Stimulated activated CD4-positive, alpha-beta T cell treated with anti-CD3 and anti-CD28 coated beads, Interleukin-12 subunit alpha, Interleukin-12 subunit beta, amount 100 ng/mL, for 4 hours (primary cell): ENCODE data around the gene PTGS2.
"Not testable (repeated sequence)": the region's sequence is repeated elsewhere in the genome, so short reads cannot be mapped to it uniquely, and the experiment has no call there.

Experiments
- DNase-seq: peaks from one replicate; pipeline ENCODE4 v3.0.0-alpha.2; 2020

The PTGS2 gene

DNA sequence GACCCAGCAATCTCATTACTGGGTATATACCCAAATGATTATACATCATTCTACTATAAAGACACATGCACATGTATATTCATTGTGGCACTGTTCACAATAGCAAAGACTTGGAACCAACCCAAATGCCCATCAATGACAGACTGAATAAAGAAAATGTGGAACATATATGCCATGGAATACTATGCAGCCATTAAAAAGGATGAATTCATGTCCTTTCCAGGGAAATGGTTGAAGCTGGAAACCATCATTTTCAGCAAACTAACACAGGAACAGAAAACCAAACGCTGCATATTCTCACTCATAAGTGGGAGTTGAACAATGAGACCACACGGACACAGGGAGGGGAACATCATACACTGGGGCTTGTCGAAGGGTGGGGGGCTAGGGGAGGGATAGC lies 10.4 kb downstream of the PTGS2 start:
- DNase-seq = not testable (repeated sequence)

DNA sequence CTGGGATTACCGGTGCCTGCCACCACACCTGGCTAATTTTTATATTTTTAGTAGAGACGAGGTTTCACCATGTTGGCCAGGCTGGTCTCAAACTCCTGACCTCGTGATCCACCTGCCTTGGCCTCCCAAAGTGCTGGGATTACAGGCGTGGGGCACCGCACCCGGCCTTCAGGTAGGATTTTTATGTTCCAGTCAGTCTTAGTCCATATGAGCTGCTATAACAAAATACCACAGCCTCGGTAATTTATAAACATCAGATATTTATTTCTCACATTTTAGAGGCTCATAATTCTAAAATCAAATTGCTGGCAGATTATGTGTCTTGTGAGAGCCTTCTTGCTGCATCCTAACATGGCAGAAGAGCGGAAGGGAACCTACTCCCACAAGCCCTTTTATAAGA lies 16.0 kb downstream of the PTGS2 start:
- not testable (repeated sequence) for DNase-seq

- DNase-seq = no peak
These were observed 17.5 kb downstream of the PTGS2 start for GRCh38 chr1:186662752-186663151.

GRCh38 chr1:186659890-186660341 lies 20.3 kb downstream of the PTGS2 start:
- no peak for DNase-seq

GRCh38 chr1:186658999-186659398 lies 21.2 kb downstream of the PTGS2 start:
- no peak for DNase-seq

- no peak for DNase-seq
These were observed 22.7 kb downstream of the PTGS2 start for GRCh38 chr1:186657481-186657880.

DNA sequence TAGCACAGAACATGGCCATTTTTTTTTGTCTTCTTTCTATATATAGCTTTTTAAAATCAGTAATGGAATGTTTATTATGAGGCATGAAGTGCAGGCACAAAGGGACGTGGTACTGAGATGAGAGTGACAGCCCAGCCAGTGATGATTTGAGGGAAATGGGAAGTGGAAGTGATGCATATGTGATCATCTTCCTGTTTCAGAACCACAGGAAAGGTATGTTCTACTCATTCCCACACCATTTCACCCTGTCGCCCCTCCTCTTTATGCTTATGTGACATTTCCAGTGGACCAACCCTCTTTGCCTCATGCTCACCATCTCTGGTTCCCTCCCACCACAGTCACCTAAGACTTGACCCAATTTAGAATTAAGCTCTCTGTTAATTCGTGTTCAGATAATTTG lies 24.3 kb downstream of the PTGS2 start:
- no peak for DNase-seq

GRCh38 chr1:186654741-186655140 lies 25.5 kb downstream of the PTGS2 start:
- no peak for DNase-seq

GRCh38 chr1:186653312-186653711 lies 26.9 kb downstream of the PTGS2 start:
- DNase-seq = no peak

- no peak for DNase-seq
These were observed 31.6 kb downstream of the PTGS2 start for GRCh38 chr1:186648613-186649012.

DNA sequence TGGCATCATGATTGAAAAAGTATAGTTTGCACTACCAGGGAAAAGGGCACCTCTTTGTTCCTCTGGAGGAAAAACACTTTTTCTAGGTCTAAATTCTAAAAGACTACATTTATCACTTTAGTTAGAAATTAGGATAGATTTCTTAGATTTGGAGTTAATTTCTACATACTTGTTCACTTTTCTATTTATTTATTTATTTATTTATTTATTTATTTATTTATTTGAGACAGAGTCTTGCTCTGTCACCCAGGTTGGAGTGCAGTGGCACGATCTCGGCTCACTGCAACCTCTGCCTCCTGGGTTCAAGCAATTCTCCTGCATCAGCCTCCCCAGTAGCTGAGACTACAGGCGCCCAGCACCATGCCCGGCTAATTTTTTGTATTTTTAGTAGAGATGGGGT lies 32.2 kb downstream of the PTGS2 start:
- DNase-seq = not testable (repeated sequence)

DNA sequence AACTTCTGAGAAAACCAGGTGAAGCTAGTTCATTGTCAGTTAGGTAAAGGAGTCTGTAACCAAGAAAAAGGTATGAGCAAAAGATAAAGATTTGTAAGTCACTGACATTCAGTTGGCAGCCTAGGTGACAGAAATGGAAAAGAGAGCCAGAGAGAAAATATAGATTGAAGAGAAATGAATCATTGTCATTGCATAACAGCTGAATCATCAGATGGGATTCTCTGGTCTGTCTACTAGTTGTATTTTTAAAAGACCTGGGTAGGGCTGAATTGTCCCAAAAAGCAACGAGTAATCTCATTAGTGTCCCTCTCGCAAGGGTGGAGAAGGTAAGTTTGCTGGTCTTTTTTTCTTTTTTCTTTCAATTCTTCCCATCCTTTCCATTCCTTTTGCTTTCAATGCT lies 36.6 kb downstream of the PTGS2 start:
- no peak for DNase-seq

DNA sequence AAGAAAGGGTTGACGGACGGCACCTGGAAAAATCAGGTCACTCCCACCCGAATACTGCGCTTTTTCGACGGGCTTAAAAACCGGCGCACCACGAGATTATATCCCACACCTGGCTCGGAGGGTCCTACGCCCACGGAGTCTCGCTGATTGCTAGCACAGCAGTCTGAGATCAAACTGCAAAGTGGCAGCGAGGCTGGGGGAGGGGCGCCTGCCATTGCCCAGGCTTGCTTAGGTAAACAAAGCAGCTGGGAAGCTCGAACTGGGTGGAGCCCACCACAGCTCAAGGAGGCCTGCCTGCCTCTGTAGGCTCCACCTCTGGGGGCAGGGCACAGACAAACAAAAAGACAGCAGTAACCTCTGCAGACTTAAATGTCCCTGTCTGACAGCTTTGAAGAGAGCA lies 42.7 kb downstream of the PTGS2 start:
- not testable (repeated sequence) for DNase-seq

- DNase-seq = no peak
These were observed 43.4 kb downstream of the PTGS2 start for GRCh38 chr1:186636786-186637185.

DNA sequence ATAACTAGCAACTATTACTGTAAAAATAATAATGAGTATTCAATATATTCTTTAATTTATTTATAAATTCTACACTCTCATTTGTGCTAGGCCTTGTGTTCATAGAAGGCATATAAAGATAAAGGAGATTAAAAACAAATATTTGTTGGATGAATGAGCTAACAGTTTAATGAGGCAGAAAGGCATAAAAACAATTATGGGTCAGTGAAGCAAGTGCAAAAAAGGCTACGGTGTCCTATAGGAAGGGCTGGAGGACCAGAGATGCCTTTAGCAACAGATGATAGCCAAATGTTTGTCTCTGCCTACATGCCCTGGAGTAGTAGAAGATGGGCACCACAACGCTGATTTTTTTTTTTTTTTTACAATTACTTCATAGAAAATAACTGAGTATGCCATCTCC lies 45.7 kb downstream of the PTGS2 start:
- no peak for DNase-seq

DNA sequence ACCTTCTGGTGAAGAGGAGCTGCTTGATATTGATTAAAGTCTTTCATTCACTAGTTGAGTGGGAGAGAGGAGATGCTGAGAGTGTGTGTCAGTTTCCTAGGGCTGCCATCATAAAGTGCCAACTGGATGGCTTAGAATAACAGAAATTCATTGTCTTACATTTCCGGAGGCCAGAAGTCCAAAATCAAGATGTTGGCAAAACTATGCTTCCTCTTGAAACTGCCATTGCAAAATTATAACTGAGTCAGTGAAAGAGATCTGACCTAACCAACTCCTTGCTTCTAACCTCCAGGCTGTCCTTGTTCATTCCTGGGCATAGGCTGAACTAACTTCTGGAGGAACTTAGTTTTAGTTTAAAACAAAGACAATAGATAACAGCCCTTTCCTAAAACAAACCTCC lies 47.1 kb downstream of the PTGS2 start:
- DNase-seq = no peak

- DNase-seq = no peak
These were observed 50.9 kb downstream of the PTGS2 start for GRCh38 chr1:186629341-186629740.

DNA sequence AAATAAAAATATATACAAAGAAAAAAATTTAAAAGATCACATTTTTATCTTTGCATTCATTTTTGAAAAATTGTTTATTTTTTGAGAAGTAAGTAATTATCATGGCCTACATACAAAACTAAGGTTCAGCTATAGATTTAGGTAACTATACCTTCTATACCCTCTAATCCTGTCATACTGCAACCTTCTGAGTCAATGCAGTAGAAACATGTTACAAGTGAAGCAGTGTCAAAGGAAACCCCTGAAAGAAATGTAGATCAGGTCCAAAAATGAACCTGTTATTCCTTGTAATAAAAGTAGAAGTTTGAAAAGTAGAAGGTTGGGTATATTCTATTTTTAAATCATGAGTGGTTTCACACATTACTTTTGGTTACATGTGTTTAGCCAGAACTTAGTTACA lies 51.3 kb downstream of the PTGS2 start:
- DNase-seq = no peak

DNA sequence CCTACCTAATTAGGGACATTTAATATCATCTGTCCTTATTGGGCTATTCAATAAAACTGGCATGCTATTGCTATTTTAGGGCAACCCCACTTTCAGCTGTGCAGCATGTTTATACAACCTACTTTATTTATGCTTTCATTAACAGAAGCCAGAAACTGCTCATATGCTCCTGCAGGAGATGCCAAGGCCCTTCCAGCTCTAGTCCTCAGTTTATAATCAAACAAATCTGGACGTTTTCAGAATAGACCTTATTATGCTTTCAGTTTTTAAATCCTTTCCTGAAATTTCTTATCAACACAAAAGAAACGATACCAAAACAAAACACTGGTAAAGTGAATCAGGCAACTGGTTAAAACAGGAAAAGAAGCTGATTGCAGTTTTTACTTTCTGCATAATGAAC lies 53.2 kb downstream of the PTGS2 start:
- DNase-seq = no peak

- DNase-seq = no peak
These were observed 53.8 kb downstream of the PTGS2 start for GRCh38 chr1:186626356-186626932.

DNA sequence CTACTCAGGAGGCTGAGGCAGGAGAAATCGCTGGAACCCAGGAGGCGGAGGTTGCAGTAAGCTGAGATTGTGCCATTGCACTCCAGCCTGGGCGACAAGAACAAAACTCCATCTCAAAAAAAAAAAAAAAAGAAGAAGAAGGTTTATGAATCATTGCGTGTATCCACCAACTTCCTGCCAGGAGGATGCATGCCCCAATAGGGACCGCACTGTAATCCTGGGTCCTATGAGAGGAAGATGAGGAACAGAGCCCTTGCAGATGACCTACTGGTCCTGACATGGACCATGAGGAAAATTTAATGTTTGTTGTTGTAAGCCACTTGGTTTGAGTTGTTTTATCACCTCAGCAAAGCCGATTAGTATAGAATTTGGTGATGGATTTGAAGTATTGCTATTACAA lies 56.7 kb downstream of the PTGS2 start:
- DNase-seq = no peak
